ENCODE data around the gene ETV6. TPM values are rescaled to one million over a fixed set of nuclear protein-coding genes. Genes with fewer than 3 reads are reported as not detected.

The ETV6 gene
- total and polyA plus RNA-seq, 2 of the 8 experiments (the other 6 are each of a cell fraction or from before 2014, with no cell fraction given), result 5.5 to 23.9 TPM

DNA sequence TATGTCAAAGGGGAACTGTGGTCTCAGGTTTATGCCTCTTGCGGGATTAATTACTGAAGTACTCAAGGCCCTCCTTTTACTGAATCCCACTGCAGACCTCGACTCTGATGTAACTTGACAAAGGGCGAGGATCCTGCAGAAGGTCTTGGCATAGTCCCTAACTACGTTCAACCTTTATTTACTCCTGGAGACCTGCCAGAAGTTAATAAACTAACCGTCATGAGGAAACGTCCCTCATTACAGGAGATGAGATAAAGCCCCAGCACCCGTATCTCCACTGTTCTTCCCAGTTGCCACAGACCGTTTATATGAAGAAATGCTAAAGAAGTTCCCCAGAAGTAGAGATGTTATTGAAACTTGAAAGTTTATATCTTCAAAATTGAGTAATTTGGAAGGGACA lies 190.9 kb downstream of the ETV6 start (continued):
- TF ChIP-seq MAFK (IDR thresholded peaks at IDR 0.05; ENCODE audit: low read depth, low read length) (no peak), SP2 (IDR thresholded peaks at IDR 0.05; ENCODE audit: low read length) (no peak)
- TF ChIP-seq, protein P1, sequence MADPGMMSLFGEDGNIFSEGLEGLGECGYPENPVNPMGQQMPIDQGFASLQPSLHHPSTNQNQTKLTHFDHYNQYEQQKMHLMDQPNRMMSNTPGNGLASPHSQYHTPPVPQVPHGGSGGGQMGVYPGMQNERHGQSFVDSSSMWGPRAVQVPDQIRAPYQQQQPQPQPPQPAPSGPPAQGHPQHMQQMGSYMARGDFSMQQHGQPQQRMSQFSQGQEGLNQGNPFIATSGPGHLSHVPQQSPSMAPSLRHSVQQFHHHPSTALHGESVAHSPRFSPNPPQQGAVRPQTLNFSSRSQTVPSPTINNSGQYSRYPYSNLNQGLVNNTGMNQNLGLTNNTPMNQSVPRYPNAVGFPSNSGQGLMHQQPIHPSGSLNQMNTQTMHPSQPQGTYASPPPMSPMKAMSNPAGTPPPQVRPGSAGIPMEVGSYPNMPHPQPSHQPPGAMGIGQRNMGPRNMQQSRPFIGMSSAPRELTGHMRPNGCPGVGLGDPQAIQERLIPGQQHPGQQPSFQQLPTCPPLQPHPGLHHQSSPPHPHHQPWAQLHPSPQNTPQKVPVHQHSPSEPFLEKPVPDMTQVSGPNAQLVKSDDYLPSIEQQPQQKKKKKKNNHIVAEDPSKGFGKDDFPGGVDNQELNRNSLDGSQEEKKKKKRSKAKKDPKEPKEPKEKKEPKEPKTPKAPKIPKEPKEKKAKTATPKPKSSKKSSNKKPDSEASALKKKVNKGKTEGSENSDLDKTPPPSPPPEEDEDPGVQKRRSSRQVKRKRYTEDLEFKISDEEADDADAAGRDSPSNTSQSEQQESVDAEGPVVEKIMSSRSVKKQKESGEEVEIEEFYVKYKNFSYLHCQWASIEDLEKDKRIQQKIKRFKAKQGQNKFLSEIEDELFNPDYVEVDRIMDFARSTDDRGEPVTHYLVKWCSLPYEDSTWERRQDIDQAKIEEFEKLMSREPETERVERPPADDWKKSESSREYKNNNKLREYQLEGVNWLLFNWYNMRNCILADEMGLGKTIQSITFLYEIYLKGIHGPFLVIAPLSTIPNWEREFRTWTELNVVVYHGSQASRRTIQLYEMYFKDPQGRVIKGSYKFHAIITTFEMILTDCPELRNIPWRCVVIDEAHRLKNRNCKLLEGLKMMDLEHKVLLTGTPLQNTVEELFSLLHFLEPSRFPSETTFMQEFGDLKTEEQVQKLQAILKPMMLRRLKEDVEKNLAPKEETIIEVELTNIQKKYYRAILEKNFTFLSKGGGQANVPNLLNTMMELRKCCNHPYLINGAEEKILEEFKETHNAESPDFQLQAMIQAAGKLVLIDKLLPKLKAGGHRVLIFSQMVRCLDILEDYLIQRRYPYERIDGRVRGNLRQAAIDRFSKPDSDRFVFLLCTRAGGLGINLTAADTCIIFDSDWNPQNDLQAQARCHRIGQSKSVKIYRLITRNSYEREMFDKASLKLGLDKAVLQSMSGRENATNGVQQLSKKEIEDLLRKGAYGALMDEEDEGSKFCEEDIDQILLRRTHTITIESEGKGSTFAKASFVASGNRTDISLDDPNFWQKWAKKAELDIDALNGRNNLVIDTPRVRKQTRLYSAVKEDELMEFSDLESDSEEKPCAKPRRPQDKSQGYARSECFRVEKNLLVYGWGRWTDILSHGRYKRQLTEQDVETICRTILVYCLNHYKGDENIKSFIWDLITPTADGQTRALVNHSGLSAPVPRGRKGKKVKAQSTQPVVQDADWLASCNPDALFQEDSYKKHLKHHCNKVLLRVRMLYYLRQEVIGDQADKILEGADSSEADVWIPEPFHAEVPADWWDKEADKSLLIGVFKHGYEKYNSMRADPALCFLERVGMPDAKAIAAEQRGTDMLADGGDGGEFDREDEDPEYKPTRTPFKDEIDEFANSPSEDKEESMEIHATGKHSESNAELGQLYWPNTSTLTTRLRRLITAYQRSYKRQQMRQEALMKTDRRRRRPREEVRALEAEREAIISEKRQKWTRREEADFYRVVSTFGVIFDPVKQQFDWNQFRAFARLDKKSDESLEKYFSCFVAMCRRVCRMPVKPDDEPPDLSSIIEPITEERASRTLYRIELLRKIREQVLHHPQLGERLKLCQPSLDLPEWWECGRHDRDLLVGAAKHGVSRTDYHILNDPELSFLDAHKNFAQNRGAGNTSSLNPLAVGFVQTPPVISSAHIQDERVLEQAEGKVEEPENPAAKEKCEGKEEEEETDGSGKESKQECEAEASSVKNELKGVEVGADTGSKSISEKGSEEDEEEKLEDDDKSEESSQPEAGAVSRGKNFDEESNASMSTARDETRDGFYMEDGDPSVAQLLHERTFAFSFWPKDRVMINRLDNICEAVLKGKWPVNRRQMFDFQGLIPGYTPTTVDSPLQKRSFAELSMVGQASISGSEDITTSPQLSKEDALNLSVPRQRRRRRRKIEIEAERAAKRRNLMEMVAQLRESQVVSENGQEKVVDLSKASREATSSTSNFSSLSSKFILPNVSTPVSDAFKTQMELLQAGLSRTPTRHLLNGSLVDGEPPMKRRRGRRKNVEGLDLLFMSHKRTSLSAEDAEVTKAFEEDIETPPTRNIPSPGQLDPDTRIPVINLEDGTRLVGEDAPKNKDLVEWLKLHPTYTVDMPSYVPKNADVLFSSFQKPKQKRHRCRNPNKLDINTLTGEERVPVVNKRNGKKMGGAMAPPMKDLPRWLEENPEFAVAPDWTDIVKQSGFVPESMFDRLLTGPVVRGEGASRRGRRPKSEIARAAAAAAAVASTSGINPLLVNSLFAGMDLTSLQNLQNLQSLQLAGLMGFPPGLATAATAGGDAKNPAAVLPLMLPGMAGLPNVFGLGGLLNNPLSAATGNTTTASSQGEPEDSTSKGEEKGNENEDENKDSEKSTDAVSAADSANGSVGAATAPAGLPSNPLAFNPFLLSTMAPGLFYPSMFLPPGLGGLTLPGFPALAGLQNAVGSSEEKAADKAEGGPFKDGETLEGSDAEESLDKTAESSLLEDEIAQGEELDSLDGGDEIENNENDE (IDR thresholded peaks at IDR 0.05; ENCODE audit: insufficient replicate concordance, low read length), result no peak

Measured in H1 (cell line).